ENCODE results near the gene GSTO2. TPM values are rescaled to one million over a fixed set of nuclear protein-coding genes. Genes with fewer than 3 reads are reported as not detected.
"Not testable (repeated sequence)": the region's sequence is repeated elsewhere in the genome, so short reads cannot be mapped to it uniquely, and the experiment has no call there.

GSTO2 gene
- total and polyA plus RNA-seq, 2 donors from 2014 or later: 22.3 to 56.7 TPM

DNA sequence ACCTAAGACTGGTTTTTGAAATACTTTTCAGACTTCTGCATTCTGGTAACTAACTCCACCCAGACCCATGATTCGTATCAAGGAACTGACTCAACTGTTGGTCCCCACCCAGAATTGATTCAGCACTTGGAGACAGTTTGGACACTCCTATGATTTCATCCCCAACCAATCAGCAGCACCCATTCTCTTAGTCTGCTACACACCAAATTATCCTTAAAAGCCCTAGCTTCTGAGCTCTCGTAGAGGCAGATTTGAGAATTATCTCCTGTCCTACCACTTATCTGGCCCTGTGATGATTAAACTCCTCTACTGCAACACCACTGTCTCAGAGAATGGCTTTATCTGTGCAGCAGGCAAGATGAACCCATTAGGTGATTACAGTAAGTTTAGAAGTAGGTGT lies 22.0 kb upstream of the GSTO2 start:
- Histone ChIP-seq H3K4me3 (ENCODE audit: low read length in 3 of 3) (no peak overlapping the region), H3K4me1 (ENCODE audit: control insufficient read depth in 2 of 3, insufficient read depth in 2 of 3, low read depth in 1 of 3, low read length in 3 of 3) (peaks cover 0 to 3% (median 0%) of the 10 kb centered on the region in 3 donors), H3K27ac (ENCODE audit: low read depth in 2 of 2, low read length in 2 of 2) (no peak overlapping the region), H3K9ac (ENCODE audit: low read length in 3 of 3) (no peak overlapping the region), H3K27me3 (ENCODE audit: control insufficient read depth, insufficient read depth, low read length) (no peaks in the 10 kb centered on the region), H3K36me3 (ENCODE audit: control insufficient read depth in 2 of 3, insufficient read depth in 3 of 3, low read length in 3 of 3) (no peaks in the 10 kb centered on the region), H3K9me3 (ENCODE audit: control insufficient read depth in 2 of 3, insufficient read depth in 1 of 3, low read length in 3 of 3) (no peaks in the 10 kb centered on the region)
- DNase-seq: no peak
- TF ChIP-seq, protein P1, sequence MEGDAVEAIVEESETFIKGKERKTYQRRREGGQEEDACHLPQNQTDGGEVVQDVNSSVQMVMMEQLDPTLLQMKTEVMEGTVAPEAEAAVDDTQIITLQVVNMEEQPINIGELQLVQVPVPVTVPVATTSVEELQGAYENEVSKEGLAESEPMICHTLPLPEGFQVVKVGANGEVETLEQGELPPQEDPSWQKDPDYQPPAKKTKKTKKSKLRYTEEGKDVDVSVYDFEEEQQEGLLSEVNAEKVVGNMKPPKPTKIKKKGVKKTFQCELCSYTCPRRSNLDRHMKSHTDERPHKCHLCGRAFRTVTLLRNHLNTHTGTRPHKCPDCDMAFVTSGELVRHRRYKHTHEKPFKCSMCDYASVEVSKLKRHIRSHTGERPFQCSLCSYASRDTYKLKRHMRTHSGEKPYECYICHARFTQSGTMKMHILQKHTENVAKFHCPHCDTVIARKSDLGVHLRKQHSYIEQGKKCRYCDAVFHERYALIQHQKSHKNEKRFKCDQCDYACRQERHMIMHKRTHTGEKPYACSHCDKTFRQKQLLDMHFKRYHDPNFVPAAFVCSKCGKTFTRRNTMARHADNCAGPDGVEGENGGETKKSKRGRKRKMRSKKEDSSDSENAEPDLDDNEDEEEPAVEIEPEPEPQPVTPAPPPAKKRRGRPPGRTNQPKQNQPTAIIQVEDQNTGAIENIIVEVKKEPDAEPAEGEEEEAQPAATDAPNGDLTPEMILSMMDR (IDR thresholded peaks at IDR 0.05; ENCODE audit: borderline replicate concordance, extremely low read depth, insufficient read depth): no peak
- intact Hi-C loops (cut with DNase I): no loop called here
- no peak for FAIRE-seq

DNA sequence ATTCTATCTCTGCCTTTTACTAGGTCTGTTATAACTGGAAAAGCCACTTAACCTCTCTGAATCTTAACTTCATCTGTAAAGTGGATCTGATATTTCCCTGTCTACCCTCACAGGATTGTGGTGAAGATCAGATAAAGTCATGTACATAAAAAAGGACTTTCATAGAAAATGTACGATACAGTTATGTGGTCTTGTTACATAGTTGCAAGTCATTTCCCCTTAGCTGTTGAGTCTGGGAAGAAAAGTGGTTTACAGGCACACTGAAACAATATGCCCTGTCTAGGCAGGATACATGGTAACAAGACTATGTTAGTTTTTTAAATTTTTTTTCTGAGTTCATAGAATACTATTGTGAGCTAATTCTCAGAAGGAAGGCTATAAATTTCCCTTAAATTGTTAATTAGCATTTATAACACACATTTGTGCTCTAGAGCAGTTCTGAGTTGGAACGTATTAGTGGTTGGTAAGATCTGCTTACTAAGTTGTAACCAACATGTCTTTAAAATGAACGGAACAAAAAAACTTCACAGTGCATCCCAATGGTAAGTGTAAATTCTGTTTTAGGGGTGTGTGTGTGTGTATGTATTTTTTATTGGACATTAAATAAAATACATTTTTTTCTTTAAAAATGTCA lies 21.4 kb upstream of the GSTO2 start:
- FAIRE-seq (no peak), DNase-seq (no peak)
- Histone ChIP-seq H3K4me1 (ENCODE audit: control insufficient read depth in 2 of 3, insufficient read depth in 2 of 3, low read depth in 1 of 3, low read length in 3 of 3) (peaks cover 0 to 3% (median 0%) of the 10 kb centered on the region in 3 donors), H3K4me3 (ENCODE audit: low read length in 3 of 3) (no peak overlapping the region), H3K27me3 (ENCODE audit: control insufficient read depth, insufficient read depth, low read length) (no peaks in the 10 kb centered on the region), H3K27ac (ENCODE audit: low read depth in 2 of 2, low read length in 2 of 2) (no peak overlapping the region), H3K9ac (ENCODE audit: low read length in 3 of 3) (no peak overlapping the region), H3K36me3 (ENCODE audit: control insufficient read depth in 2 of 3, insufficient read depth in 3 of 3, low read length in 3 of 3) (no peaks in the 10 kb centered on the region), H3K9me3 (ENCODE audit: control insufficient read depth in 2 of 3, insufficient read depth in 1 of 3, low read length in 3 of 3) (no peaks in the 10 kb centered on the region)
- TF ChIP-seq, protein P1 (IDR thresholded peaks at IDR 0.05; ENCODE audit: borderline replicate concordance, extremely low read depth, insufficient read depth): no peak
- intact Hi-C loops (cut with DNase I): no loop called here

DNA sequence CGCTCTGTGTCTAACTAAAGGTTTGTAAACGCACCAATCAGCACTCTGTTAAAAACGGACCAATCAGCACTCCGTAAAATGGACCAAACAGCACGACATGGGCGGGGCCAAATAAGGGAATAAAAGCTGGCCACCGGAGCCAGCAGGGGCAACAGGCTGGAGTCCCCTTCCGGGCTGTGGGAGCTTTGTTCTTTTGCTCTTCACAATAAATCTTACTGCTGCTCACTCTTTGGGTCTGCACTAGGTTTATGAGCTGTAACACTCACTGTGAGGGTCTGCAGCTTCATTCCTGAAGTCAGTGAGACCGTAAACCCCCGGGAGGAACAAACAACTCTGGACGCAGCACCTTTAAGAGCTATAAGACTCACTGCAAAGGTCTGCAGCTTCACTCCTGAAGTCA lies 20.1 kb upstream of the GSTO2 start:
- H3K36me3 ChIP-seq (ENCODE audit: control insufficient read depth in 2 of 3, insufficient read depth in 3 of 3, low read length in 3 of 3); H3K27me3 ChIP-seq (ENCODE audit: control insufficient read depth, insufficient read depth, low read length); H3K9me3 ChIP-seq (ENCODE audit: control insufficient read depth in 2 of 3, insufficient read depth in 1 of 3, low read length in 3 of 3); H3K27ac ChIP-seq (ENCODE audit: low read depth in 2 of 2, low read length in 2 of 2); H3K4me3 ChIP-seq (ENCODE audit: low read length in 3 of 3); H3K4me1 ChIP-seq (ENCODE audit: control insufficient read depth in 2 of 3, insufficient read depth in 2 of 3, low read depth in 1 of 3, low read length in 3 of 3); intact Hi-C loops (cut with DNase I); FAIRE-seq; H3K9ac ChIP-seq (ENCODE audit: low read length in 3 of 3): not testable (repeated sequence)
- peak in 4 of 5 donors; percentile 52 to 76 (median 67) for DNase-seq

DNA sequence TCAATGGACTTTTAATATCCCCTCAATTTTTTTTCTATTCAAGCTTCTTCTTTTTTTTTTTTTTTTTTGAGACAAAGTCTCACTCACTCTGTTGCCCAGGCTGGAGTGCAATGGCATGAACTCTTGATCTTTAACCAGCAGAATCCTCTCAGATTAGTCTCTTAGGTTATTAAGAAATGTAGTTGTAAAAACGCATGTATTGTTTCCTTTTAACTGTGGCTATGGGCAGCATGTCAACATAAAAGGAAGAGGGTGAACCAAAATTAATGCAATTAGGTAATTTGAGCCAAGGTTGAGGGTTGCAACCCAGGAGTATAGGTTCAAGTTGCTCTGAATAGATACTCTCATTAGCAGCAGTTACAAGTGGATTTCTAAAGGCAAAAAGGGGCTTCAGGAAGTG lies 18.6 kb upstream of the GSTO2 start:
- FAIRE-seq (peak; percentile 23), DNase-seq (no peak)
- no peaks in the 10 kb centered on the region for H3K9me3 ChIP-seq (ENCODE audit: control insufficient read depth in 2 of 3, insufficient read depth in 1 of 3, low read length in 3 of 3)
- no peak overlapping the region for H3K4me3 ChIP-seq (ENCODE audit: low read length in 3 of 3)
- no peak overlapping the region for H3K27ac ChIP-seq (ENCODE audit: low read depth in 2 of 2, low read length in 2 of 2)
- H3K36me3 ChIP-seq (ENCODE audit: control insufficient read depth in 2 of 3, insufficient read depth in 3 of 3, low read length in 3 of 3): no peaks in the 10 kb centered on the region
- intact Hi-C loops (cut with DNase I): no loop called here
- H3K9ac ChIP-seq (ENCODE audit: low read length in 3 of 3): no peak overlapping the region
- H3K4me1 ChIP-seq (ENCODE audit: control insufficient read depth in 2 of 3, insufficient read depth in 2 of 3, low read depth in 1 of 3, low read length in 3 of 3): peaks cover 0 to 5% (median 3%) of the 10 kb centered on the region in 3 donors
- TF ChIP-seq, protein P1 (IDR thresholded peaks at IDR 0.05; ENCODE audit: borderline replicate concordance, extremely low read depth, insufficient read depth): no peak
- no peaks in the 10 kb centered on the region for H3K27me3 ChIP-seq (ENCODE audit: control insufficient read depth, insufficient read depth, low read length)

All from kidney (tissue), 14 donors.